ENCODE data around the gene TAS2R16. TPM values are rescaled to one million over a fixed set of nuclear protein-coding genes. Genes with fewer than 3 reads are reported as not detected.

Gene TAS2R16, protein sequence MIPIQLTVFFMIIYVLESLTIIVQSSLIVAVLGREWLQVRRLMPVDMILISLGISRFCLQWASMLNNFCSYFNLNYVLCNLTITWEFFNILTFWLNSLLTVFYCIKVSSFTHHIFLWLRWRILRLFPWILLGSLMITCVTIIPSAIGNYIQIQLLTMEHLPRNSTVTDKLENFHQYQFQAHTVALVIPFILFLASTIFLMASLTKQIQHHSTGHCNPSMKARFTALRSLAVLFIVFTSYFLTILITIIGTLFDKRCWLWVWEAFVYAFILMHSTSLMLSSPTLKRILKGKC
- not detected in 2 replicates for total RNA-seq (2014; rRNA removed; shearing (Covaris generic))
- total RNA-seq (2022) = not detected in 2 replicates
- Bru-seq, nascent RNA = not detected
- not detected for BruChase-seq, experiment 1, labeled RNA remaining after a 6-hour chase
- not detected for BruChase-seq, experiment 2, labeled RNA remaining after a 2-hour chase
- long read RNA-seq = 0 reads

DNA sequence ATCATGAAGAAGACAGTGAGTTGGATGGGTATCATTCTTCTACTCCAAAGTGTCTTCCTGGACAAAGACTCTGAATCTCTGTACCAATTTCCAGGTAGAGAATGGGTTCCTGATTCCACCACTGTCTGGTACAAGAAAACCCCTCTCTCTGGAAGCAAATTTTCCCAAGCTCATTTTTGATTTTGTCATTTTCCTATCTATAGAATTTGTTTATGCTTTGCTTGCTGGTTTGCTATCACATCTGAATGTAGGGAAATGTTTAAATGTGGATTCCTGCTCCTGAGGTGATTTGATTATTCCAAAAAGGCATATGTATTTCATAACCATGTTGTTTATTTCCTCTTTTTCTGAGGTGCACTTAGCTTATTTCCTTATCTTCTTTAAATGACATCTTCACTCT, at the start of gene TAS2R16:
TSS of gene TAS2R16 (minus strand) at position 101 of the 400 bp plus-strand sequence. CDS start at position 35, 66 bp downstream.
- Histone ChIP-seq H2AFZ (ENCODE audit: low read length) (no peak within 1 kb of the TSS), H3K4me1 (ENCODE audit: insufficient read depth, low read length, poor library complexity, severe bottlenecking) (no peaks in the 10 kb centered on the region), H4K20me1 (ENCODE audit: insufficient read depth, low read length) (no peaks in the 10 kb centered on the region), H3K4me2 (ENCODE audit: low read length) (no peak within 1 kb of the TSS), H3K9me3 (ENCODE audit: low read length) (no peaks in the 10 kb centered on the region), H3K9me2 (ENCODE audit: insufficient read depth, low read length) (no peaks in the 10 kb centered on the region), H3K79me2 (ENCODE audit: insufficient read depth, low read depth, low read length) (no peaks in the 10 kb centered on the region), H3K4me3 (ENCODE audit: low read depth, low read length, poor library complexity, severe bottlenecking) (no peak within 1 kb of the TSS), H3K27ac (ENCODE audit: low read depth, low read length, poor library complexity, severe bottlenecking) (no peak within 1 kb of the TSS), H3K36me3 (ENCODE audit: insufficient read depth, low read length) (no peaks in the 10 kb centered on the region)
- no peak for TF ChIP-seq EZH2phosphoT487 (IDR thresholded peaks at IDR 0.05; ENCODE audit: borderline replicate concordance, low read depth, low read length)
- TF ChIP-seq, protein P1, sequence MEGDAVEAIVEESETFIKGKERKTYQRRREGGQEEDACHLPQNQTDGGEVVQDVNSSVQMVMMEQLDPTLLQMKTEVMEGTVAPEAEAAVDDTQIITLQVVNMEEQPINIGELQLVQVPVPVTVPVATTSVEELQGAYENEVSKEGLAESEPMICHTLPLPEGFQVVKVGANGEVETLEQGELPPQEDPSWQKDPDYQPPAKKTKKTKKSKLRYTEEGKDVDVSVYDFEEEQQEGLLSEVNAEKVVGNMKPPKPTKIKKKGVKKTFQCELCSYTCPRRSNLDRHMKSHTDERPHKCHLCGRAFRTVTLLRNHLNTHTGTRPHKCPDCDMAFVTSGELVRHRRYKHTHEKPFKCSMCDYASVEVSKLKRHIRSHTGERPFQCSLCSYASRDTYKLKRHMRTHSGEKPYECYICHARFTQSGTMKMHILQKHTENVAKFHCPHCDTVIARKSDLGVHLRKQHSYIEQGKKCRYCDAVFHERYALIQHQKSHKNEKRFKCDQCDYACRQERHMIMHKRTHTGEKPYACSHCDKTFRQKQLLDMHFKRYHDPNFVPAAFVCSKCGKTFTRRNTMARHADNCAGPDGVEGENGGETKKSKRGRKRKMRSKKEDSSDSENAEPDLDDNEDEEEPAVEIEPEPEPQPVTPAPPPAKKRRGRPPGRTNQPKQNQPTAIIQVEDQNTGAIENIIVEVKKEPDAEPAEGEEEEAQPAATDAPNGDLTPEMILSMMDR (conservative IDR thresholded peaks at IDR 0.05; ENCODE audit: low read length) = no peak
- ChIA-PET CTCF (ENCODE audit: unreplicated experiment) (no interaction called here), POLR2A (interaction anchor here (0.7 to 1.2 kb wide), 3 partner anchors 8 to 567 kb away, joined by 3 to 4 read pairs (median 3); no protein-coding TSS in a partner anchor)
- intact Hi-C loops (cut with micrococcal nuclease; ENCODE audit: unreplicated experiment) = no loop called here
- DNase-seq (ENCODE audit: low spot score) = no peak
- no TSS peak for BruUV-seq (replicated peaks)

DNA sequence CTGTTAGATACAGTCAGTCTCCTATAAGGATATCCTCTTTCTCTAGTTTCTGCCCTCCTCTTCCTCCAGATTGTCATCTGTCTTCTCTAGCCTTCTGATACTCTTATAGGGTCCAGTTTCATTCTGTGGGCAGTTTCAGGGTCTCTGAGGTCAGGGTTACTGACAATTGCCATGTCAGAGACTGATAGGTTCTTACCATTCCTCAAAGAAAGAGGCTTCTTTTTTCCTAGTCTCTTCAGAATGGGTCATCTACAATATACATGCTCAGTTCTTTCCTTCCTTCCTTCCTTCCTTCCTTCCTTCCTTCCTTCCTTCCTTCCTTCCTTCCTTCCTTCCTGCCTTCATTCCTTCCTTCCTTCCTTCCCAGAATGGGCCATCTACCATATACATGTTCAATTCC, 48.1 kb upstream of the TAS2R16 start:
- ChIA-PET POLR2A (no interaction called here), CTCF (ENCODE audit: unreplicated experiment) (no interaction called here)
- Histone ChIP-seq H3K4me1 (ENCODE audit: insufficient read depth, low read length, poor library complexity, severe bottlenecking) (no peaks in the 10 kb centered on the region), H3K27ac (ENCODE audit: low read depth, low read length, poor library complexity, severe bottlenecking) (no peak overlapping the region), H3K4me3 (ENCODE audit: low read depth, low read length, poor library complexity, severe bottlenecking) (no peak overlapping the region), H3K9me2 (ENCODE audit: insufficient read depth, low read length) (no peaks in the 10 kb centered on the region), H3K9me3 (ENCODE audit: low read length) (no peaks in the 10 kb centered on the region), H2AFZ (ENCODE audit: low read length) (no peak overlapping the region), H3K79me2 (ENCODE audit: insufficient read depth, low read depth, low read length) (no peaks in the 10 kb centered on the region), H3K36me3 (ENCODE audit: insufficient read depth, low read length) (no peaks in the 10 kb centered on the region), H3K4me2 (ENCODE audit: low read length) (no peak overlapping the region), H4K20me1 (ENCODE audit: insufficient read depth, low read length) (no peaks in the 10 kb centered on the region)
- DNase-seq (ENCODE audit: low spot score) = no peak
- intact Hi-C loops (cut with micrococcal nuclease; ENCODE audit: unreplicated experiment) = no loop called here
- BruUV-seq (replicated peaks) = no TSS peak
- TF ChIP-seq, protein P1 (conservative IDR thresholded peaks at IDR 0.05; ENCODE audit: low read length) = no peak
- TF ChIP-seq EZH2phosphoT487 (IDR thresholded peaks at IDR 0.05; ENCODE audit: borderline replicate concordance, low read depth, low read length) = no peak

DNA sequence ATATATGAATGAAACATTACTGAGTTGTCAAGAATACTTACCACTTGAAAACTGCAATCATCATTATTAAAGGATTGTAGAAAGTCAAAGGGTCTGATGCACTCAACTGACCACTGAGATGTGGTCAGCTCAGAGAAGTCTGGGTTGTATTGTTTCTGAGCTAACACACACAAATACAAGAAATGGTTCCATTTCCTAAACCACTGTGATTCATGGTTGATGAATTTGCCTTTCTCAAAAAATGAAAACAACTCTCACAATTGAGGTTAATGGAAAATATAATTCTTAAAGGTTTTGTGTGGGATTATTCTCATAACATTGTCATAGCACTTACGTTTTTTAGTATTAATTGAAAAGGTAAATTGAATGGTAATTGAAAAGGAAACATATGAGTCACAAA, 45.6 kb upstream of the TAS2R16 start:
- Histone ChIP-seq H3K4me2 (ENCODE audit: low read length) (no peak overlapping the region), H3K36me3 (ENCODE audit: insufficient read depth, low read length) (no peaks in the 10 kb centered on the region), H3K9me3 (ENCODE audit: low read length) (no peaks in the 10 kb centered on the region), H3K4me1 (ENCODE audit: insufficient read depth, low read length, poor library complexity, severe bottlenecking) (no peaks in the 10 kb centered on the region), H2AFZ (ENCODE audit: low read length) (no peak overlapping the region), H3K79me2 (ENCODE audit: insufficient read depth, low read depth, low read length) (no peaks in the 10 kb centered on the region), H3K9me2 (ENCODE audit: insufficient read depth, low read length) (no peaks in the 10 kb centered on the region), H3K4me3 (ENCODE audit: low read depth, low read length, poor library complexity, severe bottlenecking) (no peak overlapping the region), H3K27ac (ENCODE audit: low read depth, low read length, poor library complexity, severe bottlenecking) (no peak overlapping the region), H4K20me1 (ENCODE audit: insufficient read depth, low read length) (no peaks in the 10 kb centered on the region)
- no TSS peak for BruUV-seq (replicated peaks)
- ChIA-PET CTCF (ENCODE audit: unreplicated experiment) (no interaction called here), POLR2A (no interaction called here)
- intact Hi-C loops (cut with micrococcal nuclease; ENCODE audit: unreplicated experiment) = no loop called here
- TF ChIP-seq, protein P1 (conservative IDR thresholded peaks at IDR 0.05; ENCODE audit: low read length) = no peak
- no peak for TF ChIP-seq EZH2phosphoT487 (IDR thresholded peaks at IDR 0.05; ENCODE audit: borderline replicate concordance, low read depth, low read length)
- DNase-seq (ENCODE audit: low spot score) = no peak
